ENCODE data around the gene TAS2R14.

The TAS2R14 gene, protein sequence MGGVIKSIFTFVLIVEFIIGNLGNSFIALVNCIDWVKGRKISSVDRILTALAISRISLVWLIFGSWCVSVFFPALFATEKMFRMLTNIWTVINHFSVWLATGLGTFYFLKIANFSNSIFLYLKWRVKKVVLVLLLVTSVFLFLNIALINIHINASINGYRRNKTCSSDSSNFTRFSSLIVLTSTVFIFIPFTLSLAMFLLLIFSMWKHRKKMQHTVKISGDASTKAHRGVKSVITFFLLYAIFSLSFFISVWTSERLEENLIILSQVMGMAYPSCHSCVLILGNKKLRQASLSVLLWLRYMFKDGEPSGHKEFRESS

GRCh38 chr12:10939163-10939562 is at the start of gene TAS2R14:
TSS of gene TAS2R14 (minus strand) at chr12:10939263. CDS start at chr12:10939207, 56 bp downstream.
- DNase-seq (ENCODE audit: low read depth in 2 of 2): no peak

DNA sequence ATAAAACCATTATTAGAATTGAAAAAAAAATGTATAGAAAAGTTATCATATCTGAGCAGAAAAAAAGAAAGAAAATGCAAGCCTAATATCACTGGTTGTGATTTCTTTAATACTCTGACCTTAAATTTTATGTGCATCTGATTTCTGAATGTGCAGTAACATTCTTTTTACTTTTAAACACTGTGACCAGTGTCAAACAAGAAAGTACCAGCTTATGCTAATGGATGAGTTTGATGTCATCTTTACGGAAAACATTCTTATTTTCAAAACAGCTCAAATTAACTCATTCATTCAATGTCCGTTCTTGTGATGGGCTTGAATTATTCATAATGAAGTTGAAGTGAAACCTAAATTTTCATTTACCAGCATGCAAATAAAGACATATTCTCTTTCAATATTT is 47.7 kb upstream of the TAS2R14 start, which contains the start of gene TAS2R50:
Gene TAS2R50, minus strand, starts transcription at position 101 of the 400 bp plus-strand sequence. Its CDS starts 52 bp downstream, at position 49.
- DNase-seq (ENCODE audit: low read depth in 2 of 2): no peak

- no peak for DNase-seq (ENCODE audit: low read depth in 2 of 2)
These were observed 43.2 kb upstream of the TAS2R14 start for GRCh38 chr12:10982244-10982643.

- DNase-seq (ENCODE audit: low read depth in 2 of 2): no peak
These were observed 35.9 kb upstream of the TAS2R14 start for GRCh38 chr12:10974965-10975364.

DNA sequence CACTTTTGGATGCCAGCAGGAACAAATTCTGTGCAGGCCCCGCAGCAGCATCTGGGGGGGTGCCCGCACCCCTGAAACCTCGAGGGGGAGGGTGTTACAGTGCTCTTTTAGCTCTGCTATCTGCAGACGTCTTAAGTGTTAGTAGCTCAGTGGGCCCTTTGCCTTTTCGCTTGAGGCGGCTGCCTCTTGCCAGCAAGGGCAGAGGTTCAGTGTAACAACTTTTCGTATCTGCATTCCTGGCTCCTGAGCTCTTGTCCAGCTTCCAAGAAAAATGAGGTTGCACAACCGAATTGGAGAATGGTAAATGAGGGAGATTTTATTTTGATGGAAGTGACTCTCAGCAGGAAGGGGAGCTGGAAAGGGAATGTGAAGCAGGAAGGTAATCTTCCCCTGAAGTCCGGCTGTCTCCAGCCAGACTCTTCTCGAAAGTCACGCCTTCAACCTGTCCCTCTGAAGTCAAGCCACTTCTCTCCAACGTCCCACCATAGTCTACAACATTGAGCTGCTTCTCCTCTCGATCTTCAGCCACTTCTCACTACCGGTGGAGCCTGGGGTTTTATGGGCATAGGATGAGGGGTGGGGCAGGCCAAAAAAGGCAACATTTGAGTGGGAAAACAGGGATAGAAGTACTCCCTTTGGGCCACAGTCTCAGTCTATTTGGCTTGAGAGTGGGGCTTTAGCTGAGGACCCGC is 29.8 kb upstream of the TAS2R14 start:
- DNase-seq (ENCODE audit: low read depth in 2 of 2): peak; percentile 26 to 31

DNA sequence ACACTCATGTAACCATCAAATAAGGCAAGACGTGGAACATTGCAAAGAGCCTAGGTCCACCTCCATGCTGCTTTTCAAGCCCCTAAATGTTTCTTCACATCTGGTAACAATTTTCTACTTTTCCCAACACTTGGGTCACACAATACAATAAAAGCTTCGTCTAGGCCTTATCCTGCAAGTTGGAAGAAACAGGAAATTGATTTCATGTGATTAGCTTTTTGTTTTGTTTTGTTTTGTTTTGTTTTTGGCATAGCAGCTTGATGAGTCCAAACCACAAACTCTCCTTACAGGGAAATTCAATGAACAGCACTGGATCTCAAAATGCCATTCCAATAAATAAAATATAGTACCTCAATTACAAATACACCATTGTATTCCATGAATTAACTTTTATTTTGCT is 28.3 kb upstream of the TAS2R14 start:
- peak; percentile 32 to 40 for DNase-seq (ENCODE audit: low read depth in 2 of 2)

DNA sequence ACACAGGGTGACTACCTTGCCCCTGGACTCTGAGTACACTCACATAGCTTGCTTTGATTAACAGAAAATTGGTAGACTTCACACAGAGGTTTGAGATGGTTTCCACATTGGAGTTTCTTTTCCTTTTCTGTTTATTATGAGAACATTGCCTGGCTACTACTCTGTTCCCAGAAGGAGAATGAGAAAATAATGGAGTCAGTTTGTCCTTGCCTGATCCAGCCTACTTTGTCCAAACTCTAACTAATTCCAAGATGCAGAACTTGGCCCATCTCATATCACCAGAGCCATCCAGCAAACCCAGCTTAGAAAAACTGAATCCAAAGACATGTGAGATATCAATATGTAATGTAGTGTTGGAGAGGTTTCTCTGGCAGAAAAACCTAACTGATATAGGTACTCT is 27.3 kb upstream of the TAS2R14 start:
- no peak for DNase-seq (ENCODE audit: low read depth in 2 of 2)

GRCh38 chr12:10965476-10965875 is 26.4 kb upstream of the TAS2R14 start:
- DNase-seq (ENCODE audit: low read depth in 2 of 2): no peak

- DNase-seq (ENCODE audit: low read depth in 2 of 2): no peak
These were observed 21.1 kb upstream of the TAS2R14 start for GRCh38 chr12:10960211-10960610.

- no peak for DNase-seq (ENCODE audit: low read depth in 2 of 2)
These were observed 20.7 kb upstream of the TAS2R14 start for GRCh38 chr12:10959804-10960203.

GRCh38 chr12:10957741-10958140 is 18.7 kb upstream of the TAS2R14 start:
- peak; percentile 62 to 65 for DNase-seq (ENCODE audit: low read depth in 2 of 2)

- DNase-seq (ENCODE audit: low read depth in 2 of 2): no peak
These were observed 17.0 kb upstream of the TAS2R14 start for GRCh38 chr12:10956085-10956484.

DNA sequence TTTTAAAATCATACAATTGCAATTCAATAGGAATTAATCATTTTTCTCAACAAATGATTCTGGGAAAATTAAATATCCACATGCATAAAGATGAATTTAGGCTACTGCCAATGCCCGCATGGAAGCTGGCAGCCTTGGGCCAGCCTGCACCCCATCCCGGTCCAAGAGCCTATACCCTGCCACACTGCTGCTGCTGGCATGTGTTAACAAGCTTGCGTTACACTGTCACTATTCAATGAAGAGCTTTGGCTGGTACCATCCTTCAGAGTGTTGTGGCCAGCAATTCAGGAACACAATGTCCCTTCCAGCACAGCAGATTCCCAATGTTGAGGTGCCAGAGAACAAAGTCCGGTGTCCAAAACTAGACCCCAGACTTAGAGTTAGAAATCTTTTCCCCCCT is 13.6 kb upstream of the TAS2R14 start:
- no peak for DNase-seq (ENCODE audit: low read depth in 2 of 2)

GRCh38 chr12:10943167-10943566 is 4.1 kb upstream of the TAS2R14 start:
- no peak for DNase-seq (ENCODE audit: low read depth in 2 of 2)

DNA sequence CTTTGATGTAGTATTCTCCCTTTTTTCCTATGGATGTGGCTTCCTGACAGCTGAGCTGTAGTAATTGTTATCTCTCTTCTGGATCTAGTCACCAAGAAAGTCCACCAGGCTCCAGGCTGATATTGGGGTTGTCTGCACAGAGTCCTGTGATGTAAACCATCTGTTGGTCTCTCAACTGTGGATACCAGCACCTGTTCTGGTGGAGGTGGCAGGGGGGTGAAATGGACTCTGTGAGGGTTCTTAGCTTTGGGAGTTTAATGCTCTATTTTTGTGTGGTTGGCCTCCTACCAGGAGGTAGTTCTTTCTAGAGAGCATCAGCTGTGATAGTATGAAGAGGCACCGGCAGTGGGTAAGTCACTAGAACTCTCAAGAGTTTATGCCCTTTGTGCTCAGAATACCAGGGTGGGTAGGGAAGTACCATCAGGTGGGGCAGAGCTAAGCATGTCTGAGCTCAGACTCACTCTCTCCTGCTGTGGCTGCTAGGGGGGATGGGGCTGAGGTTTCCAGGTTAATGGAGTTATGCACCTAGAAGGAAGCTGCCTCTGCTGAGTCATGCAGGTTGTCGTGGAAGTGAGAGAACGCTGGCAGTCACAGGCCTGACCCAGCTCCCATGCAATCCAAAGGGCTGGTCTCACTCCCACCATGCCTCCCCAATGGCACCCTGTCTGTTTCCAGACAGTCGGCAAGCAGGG is 3.0 kb upstream of the TAS2R14 start:
- DNase-seq (ENCODE audit: low read depth in 2 of 2): no peak

DNA sequence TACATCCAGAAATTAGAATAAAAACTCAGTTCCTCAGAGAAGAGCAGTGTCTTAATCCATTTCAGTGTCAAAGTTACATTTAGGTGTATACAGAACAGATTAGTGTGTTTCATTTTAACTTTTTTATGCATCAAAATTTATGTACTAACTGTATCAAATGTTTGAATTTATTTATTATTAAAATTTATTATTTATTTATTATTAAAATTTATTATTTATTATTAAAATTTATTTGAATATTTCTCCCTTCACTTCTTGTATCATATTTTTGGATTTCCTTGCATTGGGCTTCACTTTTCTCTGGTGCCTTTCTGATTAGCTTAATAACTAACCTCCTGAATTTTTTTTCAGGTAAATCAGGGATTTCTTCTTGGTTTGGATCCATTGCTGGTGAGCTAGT is 2.3 kb upstream of the TAS2R14 start:
- DNase-seq (ENCODE audit: low read depth in 2 of 2): no peak

GRCh38 chr12:10940389-10940788 is 1.3 kb upstream of the TAS2R14 start:
- peak; percentile 22 to 26 for DNase-seq (ENCODE audit: low read depth in 2 of 2)

GRCh38 chr12:10936506-10936905 is 2.6 kb downstream of the TAS2R14 start:
- no peak for DNase-seq (ENCODE audit: low read depth in 2 of 2)

DNA sequence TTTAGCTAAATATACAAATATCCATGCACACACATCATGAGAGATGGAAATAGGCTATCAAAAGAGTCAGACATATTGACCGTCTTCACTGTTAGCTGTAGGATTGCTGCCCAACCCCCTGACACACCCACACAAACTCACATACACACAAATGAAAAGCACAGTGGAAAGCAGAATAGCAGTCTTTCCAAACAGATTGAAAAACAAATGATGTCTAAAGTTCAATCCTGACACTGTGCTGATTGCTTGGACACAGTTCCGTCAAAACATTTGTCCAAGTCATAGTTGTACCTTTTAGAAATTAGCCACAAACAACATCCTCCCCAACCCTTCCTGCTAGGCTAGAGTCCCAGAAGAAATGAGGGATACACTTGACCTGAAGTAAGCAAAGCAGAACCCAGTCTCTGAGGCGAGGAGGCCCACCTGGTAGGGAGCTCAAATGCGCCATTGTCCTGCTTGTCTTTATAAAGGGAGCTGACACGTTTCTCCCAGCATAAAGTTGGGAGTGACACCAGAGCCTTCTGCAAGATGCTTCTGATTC is 10.2 kb downstream of the TAS2R14 start, which contains the start of gene PRH2:
Gene PRH2, plus strand, starts transcription at position 491 of the 541 bp plus-strand sequence. Its CDS starts 38 bp downstream, at position 529.
- no peak for DNase-seq (ENCODE audit: low read depth in 2 of 2)

DNA sequence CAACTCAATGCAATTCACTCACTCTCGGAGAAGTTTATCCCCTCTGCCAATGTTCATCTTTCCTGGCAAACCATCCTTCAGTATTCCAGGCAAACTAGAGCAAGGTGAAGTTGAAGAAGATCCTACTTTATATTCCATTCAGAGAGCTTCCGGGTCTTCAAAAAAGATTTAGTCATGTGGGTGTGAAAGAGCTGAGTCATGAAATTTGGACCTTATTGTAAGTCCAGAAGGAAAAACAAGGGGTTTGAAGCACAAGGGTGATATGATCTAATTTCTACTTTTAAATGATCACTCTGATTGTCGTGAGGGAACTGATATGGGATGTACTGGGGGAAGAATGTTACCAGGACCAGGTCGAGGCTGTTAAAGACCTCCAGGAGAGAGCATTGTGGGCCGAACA is 12.8 kb downstream of the TAS2R14 start:
- DNase-seq (ENCODE audit: low read depth in 2 of 2): no peak

DNA sequence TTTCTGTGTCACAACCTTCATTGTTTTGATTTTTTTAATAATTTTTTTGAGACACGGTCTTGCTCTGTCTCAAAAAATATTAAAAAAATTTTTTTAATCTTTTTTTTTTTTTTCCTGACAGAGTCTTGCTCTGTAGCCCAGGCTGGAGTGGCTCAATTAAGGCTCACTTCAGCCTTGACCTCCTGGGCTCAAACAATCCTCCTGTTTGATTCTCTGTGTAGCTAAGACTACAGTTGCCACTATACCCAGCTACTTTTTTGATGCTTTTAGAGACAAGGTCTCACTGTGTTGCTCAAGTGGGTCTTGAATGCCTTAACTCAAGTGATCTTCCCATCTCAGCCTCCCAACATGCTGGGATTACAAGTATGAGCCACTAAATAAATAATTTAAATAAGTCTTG is 19.3 kb downstream of the TAS2R14 start:
- no peak for DNase-seq (ENCODE audit: low read depth in 2 of 2)

DNA sequence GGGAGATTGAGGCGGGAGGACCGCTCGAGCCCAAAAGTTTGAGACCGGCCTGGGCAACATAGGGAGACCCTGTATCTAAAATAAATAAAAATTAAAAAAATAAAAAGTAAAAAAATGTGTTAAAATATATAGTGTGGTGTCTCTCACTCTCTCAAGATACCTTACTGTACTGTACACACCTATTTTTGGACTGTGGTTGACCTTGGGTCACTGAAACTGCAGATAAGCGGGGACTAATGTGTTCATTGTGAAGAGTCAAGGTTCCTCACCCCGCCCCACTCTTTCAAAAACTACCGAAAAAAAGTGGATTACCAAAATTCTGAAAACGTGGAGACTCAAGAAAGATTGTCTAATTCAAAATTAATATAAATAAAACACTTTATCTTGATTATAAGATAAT is 28.7 kb downstream of the TAS2R14 start:
- DNase-seq (ENCODE audit: low read depth in 2 of 2): no peak

All from fibroblast of skin of left biceps (primary cell).